ENCODE data around the gene RASA2.
"Not testable (repeated sequence)": the region's sequence is repeated elsewhere in the genome, so short reads cannot be mapped to it uniquely, and the experiment has no call there.

Gene RASA2

GRCh38 chr3:141570068-141570467 is 83.2 kb downstream of the RASA2 start:
- no peak for DNase-seq (ENCODE audit: low read depth in 2 of 2, low spot score in 1 of 2)

DNA sequence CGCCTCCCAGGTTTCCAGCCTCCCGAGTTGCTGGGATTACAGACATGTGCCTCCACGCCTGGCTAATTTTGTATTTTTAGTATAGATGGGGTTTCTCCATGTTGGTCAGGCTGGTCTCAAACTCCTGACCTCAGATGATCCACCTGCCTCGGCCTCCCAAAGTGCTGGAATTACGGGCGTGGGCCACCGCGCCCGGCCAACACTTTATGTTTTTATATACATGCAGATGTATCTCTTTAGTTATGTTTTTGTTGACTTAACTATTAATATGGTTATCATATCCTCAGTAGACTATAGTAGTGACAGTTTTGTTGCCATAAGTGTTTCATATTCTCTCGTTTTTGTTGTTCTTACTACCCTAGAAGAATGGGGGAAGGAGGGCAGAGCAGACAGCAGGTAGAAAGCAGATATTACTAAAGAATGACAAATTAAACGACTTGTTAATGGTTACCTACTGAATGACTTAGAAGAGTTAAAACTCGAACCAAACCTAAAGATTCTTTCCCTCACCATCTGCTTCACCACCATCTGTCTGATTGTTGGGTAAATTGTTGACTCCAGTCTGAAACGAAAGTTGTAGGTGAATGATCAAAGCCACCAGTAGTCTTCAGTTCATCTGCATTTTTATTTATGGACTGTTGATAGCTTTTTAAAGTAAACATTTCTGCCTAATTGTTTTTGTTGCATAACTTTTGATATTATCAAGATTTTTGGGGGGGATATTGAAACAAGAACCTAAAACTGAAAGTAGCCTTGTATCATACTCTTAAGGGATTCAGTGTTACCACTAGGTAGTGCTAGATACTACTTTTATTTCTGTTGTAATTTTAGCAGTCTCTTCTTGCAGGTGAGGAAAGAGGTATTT is 89.3 kb downstream of the RASA2 start:
- no peak for DNase-seq (ENCODE audit: low read depth in 2 of 2, low spot score in 1 of 2)

GRCh38 chr3:141576744-141577052 is 89.9 kb downstream of the RASA2 start:
- no peak for DNase-seq (ENCODE audit: low read depth in 2 of 2, low spot score in 1 of 2)

GRCh38 chr3:141578202-141578973 is 91.6 kb downstream of the RASA2 start:
- DNase-seq (ENCODE audit: low read depth in 2 of 2, low spot score in 1 of 2), result no peak

DNA sequence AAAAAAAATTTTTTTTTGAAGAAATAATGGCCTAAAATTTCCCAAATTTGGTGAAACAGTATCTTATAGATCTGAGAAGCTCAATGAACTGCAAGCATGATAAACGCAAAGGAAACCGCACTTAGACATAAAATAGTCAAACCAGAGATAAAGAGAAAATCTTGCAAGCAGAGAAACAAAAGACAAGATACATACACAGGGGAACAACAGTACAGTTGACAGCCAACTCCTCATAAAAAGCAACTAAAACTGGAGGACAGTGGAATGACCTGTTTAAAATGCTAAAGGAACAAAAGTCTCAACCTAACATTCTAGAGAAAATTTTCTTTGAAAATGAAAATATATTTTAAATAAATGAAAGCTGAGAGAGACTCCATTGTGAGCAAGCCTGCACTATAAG is 107.5 kb downstream of the RASA2 start:
- no peak for DNase-seq (ENCODE audit: low read depth in 2 of 2, low spot score in 1 of 2)

DNA sequence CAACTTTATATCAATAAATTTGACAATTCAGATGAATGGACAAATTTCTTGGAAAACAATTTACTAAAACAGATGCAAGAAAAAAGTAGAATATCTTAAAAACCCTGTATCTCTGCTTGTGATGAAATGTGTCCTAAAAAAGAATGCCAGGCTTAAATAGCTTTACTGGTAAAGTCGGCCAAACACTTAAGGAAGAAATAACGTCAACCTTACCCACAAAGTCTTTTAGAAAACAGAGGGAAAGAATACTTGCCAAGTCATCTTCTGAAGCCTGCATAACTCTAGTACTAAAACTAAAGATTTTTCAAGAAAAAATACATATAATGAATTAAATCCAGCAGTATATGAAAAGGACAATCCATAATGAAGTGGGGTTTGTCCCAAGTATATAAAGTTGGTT is 111.1 kb downstream of the RASA2 start:
- no peak for DNase-seq (ENCODE audit: low read depth in 2 of 2, low spot score in 1 of 2)

GRCh38 chr3:141600331-141600730 is 113.5 kb downstream of the RASA2 start:
- DNase-seq (ENCODE audit: low read depth in 2 of 2, low spot score in 1 of 2), result no peak

DNA sequence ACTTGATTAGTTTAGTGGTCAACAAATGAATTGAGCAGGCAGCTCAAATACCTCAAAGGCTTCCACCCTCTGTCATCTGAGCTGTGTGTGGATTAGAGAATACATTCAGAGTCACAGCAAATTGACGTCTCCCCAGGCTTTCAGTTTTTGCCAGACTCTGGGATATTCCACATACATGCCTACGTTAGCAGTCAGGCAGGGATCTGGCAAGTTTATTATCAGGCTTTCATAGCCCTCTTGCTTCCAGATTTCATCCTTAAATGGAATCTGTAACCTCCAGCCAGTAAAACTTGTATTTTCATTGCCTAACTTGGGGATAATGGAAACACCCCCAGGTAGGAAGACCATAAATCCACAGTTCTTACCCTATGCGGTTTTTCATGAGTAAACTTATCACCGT is 115.9 kb downstream of the RASA2 start:
- DNase-seq (ENCODE audit: low read depth in 2 of 2, low spot score in 1 of 2), result no peak

DNA sequence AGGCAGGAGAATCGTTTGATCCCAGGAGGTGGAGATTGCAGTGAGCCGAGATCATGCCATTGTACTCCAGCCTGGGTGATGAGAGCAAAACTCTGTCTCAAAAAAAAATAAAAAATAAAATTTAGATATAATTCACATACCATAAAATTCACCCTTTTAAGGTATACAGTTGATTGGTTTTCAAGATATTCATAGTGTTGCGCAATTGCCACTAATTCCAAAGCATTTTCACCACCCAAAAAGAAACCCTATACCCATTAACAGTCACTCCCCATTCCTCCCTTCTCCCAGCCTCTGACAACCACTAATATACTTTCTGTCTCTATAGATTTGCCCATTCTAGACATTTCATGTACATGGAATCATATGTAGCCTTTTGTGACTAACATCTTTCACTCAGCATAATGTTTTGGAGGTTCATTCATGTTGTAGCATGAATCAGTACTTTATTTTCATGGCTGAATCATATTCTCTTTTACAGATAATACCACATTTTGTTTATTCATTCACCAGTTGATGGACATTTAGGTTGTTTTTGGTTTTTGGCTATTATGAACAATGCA is 116.7 kb downstream of the RASA2 start:
- no peak for DNase-seq (ENCODE audit: low read depth in 2 of 2, low spot score in 1 of 2)

GRCh38 chr3:141605883-141606282 is 119.1 kb downstream of the RASA2 start:
- no peak for DNase-seq (ENCODE audit: low read depth in 2 of 2, low spot score in 1 of 2)

GRCh38 chr3:141608438-141608837 is 121.6 kb downstream of the RASA2 start:
- no peak for DNase-seq (ENCODE audit: low read depth in 2 of 2, low spot score in 1 of 2)

- no peak for DNase-seq (ENCODE audit: low read depth in 2 of 2, low spot score in 1 of 2)
These were observed 124.1 kb downstream of the RASA2 start for GRCh38 chr3:141610939-141611338.

GRCh38 chr3:141618103-141618910 is 131.5 kb downstream of the RASA2 start:
- no peak for DNase-seq (ENCODE audit: low read depth in 2 of 2, low spot score in 1 of 2)

DNA sequence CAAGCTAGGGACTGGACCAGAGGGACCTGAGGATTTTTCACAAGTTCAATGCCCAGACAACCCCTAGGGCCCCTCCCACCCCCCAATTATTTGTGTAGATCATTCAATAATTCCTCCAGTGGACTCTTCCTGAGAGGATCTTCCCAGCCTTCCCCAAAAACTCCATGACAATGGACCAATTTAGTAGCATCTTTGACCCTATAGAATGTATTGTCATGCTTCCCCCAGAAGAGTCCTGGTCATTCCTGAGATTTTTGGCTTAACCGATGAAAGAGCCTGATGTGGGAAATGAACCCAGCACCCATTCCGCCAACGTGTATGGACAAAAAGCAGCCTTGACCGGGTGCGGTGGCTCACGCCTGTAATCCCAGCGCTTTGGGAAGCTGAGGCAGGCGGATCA is 132.1 kb downstream of the RASA2 start:
- no peak for DNase-seq (ENCODE audit: low read depth in 2 of 2, low spot score in 1 of 2)

- no peak for DNase-seq (ENCODE audit: low read depth in 2 of 2, low spot score in 1 of 2)
These were observed 132.6 kb downstream of the RASA2 start for GRCh38 chr3:141619450-141619849.

- no peak for DNase-seq (ENCODE audit: low read depth in 2 of 2, low spot score in 1 of 2)
These were observed 136.9 kb downstream of the RASA2 start for GRCh38 chr3:141623691-141624090.

DNA sequence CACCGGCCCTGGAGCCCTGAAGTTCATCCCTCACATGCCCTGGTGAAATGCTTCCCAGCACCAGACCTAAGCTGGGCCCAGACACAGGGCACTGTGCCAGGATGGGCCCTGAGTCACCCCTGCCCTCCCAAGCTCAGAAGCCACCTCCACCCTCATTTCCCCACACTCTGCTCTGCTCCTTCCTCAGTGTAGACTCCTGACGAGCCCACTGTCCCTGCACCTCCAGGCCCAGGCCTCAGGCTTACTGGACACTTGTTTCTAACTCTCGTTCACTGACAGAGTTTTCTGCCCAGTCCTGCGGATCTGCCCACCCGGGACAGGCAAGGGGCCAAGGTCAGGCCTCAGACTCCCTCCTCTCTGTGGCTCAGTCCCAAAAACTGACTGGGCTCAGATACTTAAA is 138.7 kb downstream of the RASA2 start:
- no peak for DNase-seq (ENCODE audit: low read depth in 2 of 2, low spot score in 1 of 2)

DNA sequence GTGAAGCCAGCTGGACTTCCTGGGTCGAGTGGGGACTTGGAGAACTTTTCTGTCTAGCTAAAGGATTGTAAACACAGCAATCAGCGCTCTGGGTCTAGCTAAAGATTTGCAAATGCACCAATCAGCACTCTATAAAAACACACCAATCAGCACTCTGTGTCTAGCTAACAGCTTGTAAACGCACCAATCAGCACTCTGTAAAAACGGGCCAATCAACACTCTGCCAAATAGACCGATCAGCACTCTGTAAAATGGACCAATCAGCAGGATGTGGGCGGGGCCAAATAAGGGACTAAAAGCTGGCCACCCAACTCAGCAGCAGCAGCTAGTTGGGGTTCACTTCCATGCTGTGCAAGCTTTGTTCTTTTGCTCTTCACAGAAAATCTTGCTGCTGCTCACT is 141.5 kb downstream of the RASA2 start:
- not testable (repeated sequence) for DNase-seq (ENCODE audit: low read depth in 2 of 2, low spot score in 1 of 2)

- DNase-seq (ENCODE audit: low read depth in 2 of 2, low spot score in 1 of 2), result not testable (repeated sequence)
These were observed 142.1 kb downstream of the RASA2 start for GRCh38 chr3:141628868-141629441.

DNA sequence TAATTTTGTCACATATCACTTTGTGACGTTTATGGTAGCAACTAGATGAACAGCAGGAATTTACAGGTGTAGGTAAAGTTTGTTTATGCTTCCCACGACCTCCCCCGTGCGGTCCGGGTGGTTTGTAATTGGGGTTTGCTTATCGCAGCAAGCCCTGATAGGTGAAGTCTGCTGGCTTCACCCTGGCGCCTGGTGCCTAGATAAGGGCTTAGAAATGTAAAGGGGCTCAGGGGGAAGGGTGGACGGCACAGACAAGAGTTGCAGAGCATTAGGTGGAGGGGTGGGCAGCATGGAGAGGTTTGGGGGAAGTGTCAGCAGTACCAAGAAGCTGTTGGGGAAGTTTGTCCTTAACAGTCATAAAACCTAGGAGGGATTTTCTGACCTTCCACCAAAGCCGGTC is 143.1 kb downstream of the RASA2 start:
- no peak for DNase-seq (ENCODE audit: low read depth in 2 of 2, low spot score in 1 of 2)

DNA sequence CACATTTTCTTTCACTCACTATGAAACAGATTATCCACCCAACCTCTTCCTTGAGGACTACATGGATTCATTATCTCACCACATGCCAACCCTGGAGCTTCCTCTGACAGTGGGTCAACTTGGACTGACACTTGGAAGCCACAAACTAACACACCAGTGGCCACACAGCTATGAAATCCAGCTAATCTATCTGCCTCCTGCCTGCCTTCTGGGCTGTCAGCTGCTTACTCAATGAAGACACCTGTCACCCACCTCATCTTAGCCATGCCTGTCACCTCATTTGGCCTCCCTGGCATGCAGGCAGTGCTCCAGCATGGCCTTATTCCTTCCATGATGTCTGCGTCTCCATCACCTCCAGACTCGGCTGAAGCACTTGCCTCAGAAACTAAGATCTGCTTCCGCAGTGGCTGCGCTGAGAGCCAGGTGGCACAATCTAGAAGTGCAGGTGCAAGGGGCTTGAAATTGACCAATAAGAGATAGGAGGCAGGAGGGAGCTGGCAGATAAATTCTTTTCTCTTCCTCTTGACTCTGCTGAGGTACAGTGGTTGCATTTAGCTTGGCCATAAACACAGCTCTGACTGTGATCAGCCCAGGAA is 146.1 kb downstream of the RASA2 start:
- no peak for DNase-seq (ENCODE audit: low read depth in 2 of 2, low spot score in 1 of 2)

Measured in stimulated activated CD8-positive, alpha-beta memory T cell treated with anti-CD3 and anti-CD28 coated beads, Interleukin-4, amount 100 ng/mL, for 4 hours (primary cell).